ENCODE data around the gene L3MBTL4.

DNA sequence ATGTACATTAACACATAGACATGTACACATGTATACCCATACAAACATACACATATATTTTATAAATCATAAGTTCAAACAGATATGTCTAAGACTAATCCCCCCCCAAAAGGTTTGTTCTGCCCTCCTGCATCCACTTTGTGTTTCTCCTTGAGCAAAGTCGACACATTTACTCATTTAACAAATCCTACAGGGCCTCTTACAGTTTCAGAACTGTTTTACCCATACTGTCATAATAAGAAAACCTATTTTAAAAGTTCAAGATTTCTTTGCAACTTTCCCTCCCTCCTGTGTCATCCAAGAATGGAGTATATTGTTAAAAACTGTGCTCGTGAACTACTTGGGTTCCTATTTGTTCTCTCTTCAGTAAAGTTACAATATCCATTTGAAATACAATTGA lies 166.7 kb downstream of the L3MBTL4 start:
- TF ChIP-seq TAF1 (IDR thresholded peaks at IDR 0.05; ENCODE audit: low read depth, low read length) (no peak), POLR2A (IDR thresholded peaks at IDR 0.05; ENCODE audit: low read depth, low read length) (no peak), POLR2AphosphoS5 (IDR thresholded peaks at IDR 0.05; ENCODE audit: low read depth, low read length) (no peak), PAX5 (IDR thresholded peaks at IDR 0.05; ENCODE audit: insufficient read depth, low read length, severe bottlenecking) (no peak), POU2F2 (IDR thresholded peaks at IDR 0.05; ENCODE audit: low read depth, low read length) (no peak), SPI1 (IDR thresholded peaks at IDR 0.05; ENCODE audit: low read depth, low read length) (no peak)

Data from GM12891 (cell line).